ENCODE data around the gene FCRL2.

FCRL2 gene

DNA sequence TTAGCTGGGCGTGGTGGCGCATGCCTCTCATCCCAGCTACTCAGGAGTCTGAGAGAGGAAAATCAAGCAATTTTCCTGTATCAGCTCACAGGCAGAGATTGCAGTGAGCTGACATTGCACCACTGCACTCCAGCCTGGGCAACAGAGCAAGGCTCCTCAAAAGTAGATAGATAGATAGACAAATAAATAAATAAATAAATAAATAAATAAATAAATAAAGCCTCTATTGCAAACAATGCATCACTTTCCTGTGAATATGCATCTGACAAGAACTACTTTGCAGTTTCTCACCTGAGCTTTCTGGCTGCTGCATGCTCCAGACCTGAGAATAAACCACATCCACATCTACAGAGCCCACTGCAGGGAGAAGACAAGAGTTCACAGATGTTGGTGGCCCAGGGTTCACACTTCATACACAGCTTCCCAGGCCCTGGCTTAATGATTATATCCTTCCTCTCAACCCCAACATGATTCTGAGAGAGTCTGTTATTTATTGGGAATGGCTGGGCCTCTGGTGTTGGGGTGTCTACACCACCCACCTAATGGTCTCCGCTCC, 28.6 kb downstream of the FCRL2 start:
- TF ChIP-seq, protein P1, sequence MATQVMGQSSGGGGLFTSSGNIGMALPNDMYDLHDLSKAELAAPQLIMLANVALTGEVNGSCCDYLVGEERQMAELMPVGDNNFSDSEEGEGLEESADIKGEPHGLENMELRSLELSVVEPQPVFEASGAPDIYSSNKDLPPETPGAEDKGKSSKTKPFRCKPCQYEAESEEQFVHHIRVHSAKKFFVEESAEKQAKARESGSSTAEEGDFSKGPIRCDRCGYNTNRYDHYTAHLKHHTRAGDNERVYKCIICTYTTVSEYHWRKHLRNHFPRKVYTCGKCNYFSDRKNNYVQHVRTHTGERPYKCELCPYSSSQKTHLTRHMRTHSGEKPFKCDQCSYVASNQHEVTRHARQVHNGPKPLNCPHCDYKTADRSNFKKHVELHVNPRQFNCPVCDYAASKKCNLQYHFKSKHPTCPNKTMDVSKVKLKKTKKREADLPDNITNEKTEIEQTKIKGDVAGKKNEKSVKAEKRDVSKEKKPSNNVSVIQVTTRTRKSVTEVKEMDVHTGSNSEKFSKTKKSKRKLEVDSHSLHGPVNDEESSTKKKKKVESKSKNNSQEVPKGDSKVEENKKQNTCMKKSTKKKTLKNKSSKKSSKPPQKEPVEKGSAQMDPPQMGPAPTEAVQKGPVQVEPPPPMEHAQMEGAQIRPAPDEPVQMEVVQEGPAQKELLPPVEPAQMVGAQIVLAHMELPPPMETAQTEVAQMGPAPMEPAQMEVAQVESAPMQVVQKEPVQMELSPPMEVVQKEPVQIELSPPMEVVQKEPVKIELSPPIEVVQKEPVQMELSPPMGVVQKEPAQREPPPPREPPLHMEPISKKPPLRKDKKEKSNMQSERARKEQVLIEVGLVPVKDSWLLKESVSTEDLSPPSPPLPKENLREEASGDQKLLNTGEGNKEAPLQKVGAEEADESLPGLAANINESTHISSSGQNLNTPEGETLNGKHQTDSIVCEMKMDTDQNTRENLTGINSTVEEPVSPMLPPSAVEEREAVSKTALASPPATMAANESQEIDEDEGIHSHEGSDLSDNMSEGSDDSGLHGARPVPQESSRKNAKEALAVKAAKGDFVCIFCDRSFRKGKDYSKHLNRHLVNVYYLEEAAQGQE (IDR thresholded peaks at IDR 0.05; ENCODE audit: insufficient read depth in 1 of 2, low read depth in 2 of 2, low read length in 2 of 2), result no peak
- TF ChIP-seq SIN3A (IDR thresholded peaks at IDR 0.05; ENCODE audit: borderline replicate concordance, insufficient read depth, low read length), result no peak
- no peak for TF ChIP-seq FOXP2 (optimal IDR thresholded peaks at IDR 0.05; ENCODE audit: borderline replicate concordance, extremely low read depth, extremely low read length, insufficient read depth)
- no peak for TF ChIP-seq TAF1 (IDR thresholded peaks at IDR 0.05; ENCODE audit: borderline replicate concordance, insufficient read depth, low read length)
- TF ChIP-seq POLR2AphosphoS5 (IDR thresholded peaks at IDR 0.05; ENCODE audit: low read depth, low read length), result no peak

DNA sequence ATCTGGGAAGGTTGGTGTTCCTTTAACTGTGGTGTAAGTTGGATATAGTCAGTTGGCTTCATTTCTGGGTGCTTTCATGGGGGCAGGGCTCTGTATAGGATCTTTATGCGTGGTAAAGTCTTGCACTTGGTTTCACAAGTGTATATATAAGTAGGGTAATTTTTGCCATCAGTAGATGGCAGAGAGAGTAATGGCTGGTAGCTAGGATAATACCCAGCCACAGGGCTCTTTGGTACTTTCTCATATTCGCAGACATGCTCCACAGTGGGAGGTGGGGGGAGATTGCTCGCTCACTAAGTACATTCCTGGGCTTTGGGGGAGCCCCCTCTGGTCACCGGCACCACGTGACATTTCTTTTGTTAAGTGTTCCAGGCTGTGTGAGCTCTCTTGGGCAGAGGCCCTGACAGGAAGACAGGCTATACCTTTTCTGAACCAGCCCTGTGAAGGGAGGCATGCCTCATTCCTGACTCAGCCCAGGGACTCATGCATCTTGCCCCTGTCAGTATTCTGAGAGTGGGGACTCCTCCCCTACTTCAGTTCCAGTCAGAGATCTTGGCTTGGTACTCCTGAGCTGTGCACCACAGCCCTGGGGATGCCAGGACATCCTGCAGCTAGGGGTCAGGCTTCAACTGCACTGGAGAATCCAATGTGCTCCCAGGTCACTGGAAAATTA, 37.6 kb downstream of the FCRL2 start:
- TF ChIP-seq, protein P1 (IDR thresholded peaks at IDR 0.05; ENCODE audit: insufficient read depth in 1 of 2, low read depth in 2 of 2, low read length in 2 of 2), result no peak
- no peak for TF ChIP-seq POLR2AphosphoS5 (IDR thresholded peaks at IDR 0.05; ENCODE audit: low read depth, low read length)
- no peak for TF ChIP-seq TAF1 (IDR thresholded peaks at IDR 0.05; ENCODE audit: borderline replicate concordance, insufficient read depth, low read length)
- no peak for TF ChIP-seq FOXP2 (optimal IDR thresholded peaks at IDR 0.05; ENCODE audit: borderline replicate concordance, extremely low read depth, extremely low read length, insufficient read depth)
- no peak for TF ChIP-seq SIN3A (IDR thresholded peaks at IDR 0.05; ENCODE audit: borderline replicate concordance, insufficient read depth, low read length)

DNA sequence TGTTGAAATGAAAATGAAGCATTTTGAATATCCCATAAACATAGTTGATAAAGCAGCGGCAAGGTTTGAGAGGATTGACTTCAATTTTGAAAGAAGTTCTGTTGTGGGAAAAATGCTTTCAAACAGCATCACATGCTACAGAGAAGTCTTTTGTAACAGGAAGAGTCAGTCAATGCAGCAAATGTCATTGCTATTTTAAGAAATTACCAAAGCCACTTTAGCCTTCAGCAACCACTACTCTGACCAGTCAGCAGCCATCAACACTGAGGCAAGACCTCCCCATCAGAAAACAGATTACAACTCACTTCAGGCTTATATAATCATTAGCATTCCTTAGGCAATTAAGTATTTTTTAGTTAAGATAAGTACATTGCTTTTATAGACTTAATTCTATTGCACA, 42.6 kb downstream of the FCRL2 start:
- TF ChIP-seq, protein P1 (IDR thresholded peaks at IDR 0.05; ENCODE audit: insufficient read depth in 1 of 2, low read depth in 2 of 2, low read length in 2 of 2), result no peak
- no peak for TF ChIP-seq TAF1 (IDR thresholded peaks at IDR 0.05; ENCODE audit: borderline replicate concordance, insufficient read depth, low read length)
- no peak for TF ChIP-seq SIN3A (IDR thresholded peaks at IDR 0.05; ENCODE audit: borderline replicate concordance, insufficient read depth, low read length)
- TF ChIP-seq POLR2AphosphoS5 (IDR thresholded peaks at IDR 0.05; ENCODE audit: low read depth, low read length), result no peak
- no peak for TF ChIP-seq FOXP2 (optimal IDR thresholded peaks at IDR 0.05; ENCODE audit: borderline replicate concordance, extremely low read depth, extremely low read length, insufficient read depth)

DNA sequence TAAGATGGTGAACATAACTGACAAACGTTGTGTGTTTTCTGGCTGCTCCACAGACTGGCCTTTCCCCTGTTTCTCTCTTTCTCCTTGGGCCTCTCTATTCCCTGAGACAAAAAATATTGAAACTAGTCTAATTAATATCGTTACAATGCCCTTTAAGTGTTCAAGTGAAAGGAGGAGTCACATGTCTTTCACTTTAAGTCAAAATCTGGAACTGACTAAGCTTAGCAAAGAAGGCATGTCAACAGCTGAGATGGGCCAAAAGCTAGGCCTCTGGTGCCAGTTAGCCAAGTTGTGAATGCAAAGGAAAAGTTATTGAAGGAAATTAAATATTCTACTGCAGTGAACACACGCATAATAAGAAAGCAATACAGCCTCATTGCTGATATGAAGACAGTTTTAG, 44.2 kb downstream of the FCRL2 start:
- no peak for TF ChIP-seq FOXP2 (optimal IDR thresholded peaks at IDR 0.05; ENCODE audit: borderline replicate concordance, extremely low read depth, extremely low read length, insufficient read depth)

DNA sequence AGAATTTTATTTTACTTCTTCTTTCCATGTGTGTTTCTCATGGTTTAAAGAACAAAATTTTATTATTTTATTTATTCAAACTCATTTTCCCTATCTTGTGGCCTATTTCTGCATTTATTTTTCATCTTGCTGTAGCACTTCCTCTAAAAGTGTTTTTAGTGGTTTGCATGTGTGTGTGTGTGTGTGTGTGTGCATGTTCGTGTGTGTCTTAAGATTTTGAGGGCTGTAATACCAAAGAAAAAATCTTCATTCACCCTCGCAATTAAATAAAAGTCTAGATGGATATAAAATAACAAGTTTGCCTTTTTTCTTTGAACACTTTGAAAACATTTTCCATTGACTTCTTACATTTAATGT, 51.7 kb downstream of the FCRL2 start:
- no peak for TF ChIP-seq FOXP2 (optimal IDR thresholded peaks at IDR 0.05; ENCODE audit: borderline replicate concordance, extremely low read depth, extremely low read length, insufficient read depth)
- TF ChIP-seq POLR2AphosphoS5 (IDR thresholded peaks at IDR 0.05; ENCODE audit: low read depth, low read length), result no peak
- no peak for TF ChIP-seq SIN3A (IDR thresholded peaks at IDR 0.05; ENCODE audit: borderline replicate concordance, insufficient read depth, low read length)
- TF ChIP-seq, protein P1 (IDR thresholded peaks at IDR 0.05; ENCODE audit: insufficient read depth in 1 of 2, low read depth in 2 of 2, low read length in 2 of 2), result no peak
- no peak for TF ChIP-seq TAF1 (IDR thresholded peaks at IDR 0.05; ENCODE audit: borderline replicate concordance, insufficient read depth, low read length)
